ENCODE data around the gene CYP46A1.
"Not testable (repeated sequence)": the region's sequence is repeated elsewhere in the genome, so short reads cannot be mapped to it uniquely, and the experiment has no call there.

CYP46A1 gene

DNA sequence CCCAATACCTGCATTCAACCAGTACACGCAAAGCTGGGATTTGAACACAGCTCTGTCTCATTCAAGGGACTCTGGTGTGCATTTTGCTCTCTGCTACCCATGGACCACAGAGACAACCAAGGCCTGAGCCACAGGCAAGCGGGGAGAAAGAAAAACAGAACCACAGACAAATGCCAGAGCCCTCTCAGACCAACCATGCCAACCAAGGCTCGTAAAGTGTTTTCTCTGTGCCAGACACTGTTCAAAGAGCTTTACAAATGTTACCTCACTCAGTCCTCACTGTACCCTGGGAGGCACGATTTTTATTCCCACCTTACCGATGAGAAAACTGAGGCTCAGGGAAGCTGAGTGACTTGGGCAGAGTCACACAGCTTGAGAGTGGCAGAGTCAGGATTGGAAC lies 76.7 kb downstream of the CYP46A1 start:
- no peak for DNase-seq

DNA sequence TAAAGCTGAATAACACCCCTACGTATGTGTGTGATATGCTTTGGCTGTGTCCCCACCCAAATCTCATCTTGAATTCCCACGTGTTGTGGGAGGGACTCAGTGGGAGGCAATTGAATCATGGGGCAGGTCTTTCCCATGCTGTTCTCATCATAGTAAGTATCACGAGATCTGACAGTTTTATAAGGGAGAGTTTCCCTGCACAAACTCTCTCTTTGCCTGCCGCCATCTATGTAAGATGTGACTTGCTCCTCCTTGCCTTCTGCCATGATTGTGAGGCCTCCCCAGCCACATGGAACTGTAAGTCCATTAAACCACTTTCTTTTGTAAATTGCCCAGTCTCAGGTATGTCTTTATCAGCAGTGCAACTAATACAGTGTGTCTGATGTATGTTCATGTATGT lies 78.8 kb downstream of the CYP46A1 start:
- not testable (repeated sequence) for DNase-seq

DNA sequence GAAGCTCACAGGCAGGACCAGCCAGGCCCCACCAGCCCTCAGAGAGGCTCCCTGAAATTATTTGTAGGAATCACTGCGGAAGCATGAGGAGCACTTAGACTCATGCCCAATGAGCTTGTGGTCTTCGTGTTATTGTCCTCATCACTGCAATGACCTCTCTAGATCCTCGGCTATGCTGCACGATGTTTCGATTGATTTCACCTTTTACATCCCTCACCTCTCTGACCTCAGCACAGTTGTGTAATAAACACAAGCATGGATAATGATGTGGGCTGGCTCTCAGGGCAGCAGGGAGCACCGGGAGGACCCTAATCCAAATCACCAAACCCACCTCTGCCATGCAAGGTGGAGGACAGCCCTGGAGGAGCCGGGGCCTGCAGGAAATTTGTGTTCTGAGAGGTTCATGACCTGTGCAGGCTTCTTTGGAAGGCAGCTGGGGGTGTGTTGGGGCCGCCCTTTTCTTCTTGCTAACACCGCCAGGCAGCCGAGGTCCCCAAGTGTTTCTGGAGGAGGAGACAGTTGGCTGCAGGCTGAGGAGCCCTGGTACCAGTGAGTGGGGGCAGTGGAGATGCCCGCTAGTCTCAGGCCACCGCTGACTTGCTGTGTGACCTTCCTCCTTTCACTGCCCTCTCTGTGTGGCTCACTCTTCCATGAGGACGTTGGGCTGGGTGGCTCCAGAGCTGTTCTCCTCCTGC lies 79.6 kb downstream of the CYP46A1 start:
- no peak for DNase-seq

DNA sequence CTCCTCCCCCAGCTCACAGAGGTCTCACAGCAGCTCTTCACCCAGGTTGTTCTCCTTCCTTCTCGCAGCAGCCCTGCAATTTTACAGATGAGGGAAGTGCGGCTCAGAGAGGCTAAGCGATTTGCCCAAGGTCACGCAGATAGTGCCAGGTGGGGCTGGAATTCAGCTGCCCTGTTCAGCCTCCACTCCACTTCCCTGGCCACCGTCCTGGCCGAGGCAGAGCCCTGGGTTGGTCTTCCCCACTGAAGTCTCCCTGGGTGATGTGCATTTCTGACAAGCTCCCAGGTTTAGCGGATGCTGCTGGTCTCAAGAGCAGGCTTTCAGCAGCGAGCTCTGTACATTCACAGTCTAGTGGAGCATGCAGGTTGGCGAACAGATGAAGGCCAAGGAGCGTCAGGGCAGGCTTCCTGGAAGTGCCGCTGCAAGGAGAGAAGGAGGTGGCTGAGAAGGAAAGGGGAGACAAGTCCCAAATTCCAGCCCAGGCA lies 80.2 kb downstream of the CYP46A1 start:
- no peak for DNase-seq

DNA sequence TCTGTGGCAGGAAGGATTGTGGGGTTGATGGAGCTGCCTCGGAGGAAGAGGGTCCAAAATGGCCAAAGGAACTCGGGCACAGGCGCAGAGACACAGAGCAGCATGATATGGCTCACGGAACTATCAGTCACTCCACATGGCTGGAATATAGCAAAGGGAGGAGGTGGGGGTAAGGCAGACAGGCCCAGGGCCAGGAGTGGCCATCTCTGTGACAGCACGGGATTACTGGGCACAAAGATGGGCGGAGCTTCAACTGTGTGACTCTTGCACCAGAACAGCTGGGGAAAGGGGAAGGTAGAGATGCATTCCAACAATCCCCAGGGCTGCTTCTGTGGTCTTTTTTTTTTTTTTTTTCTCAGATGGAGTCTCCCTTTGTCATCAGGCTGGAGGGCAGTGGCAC lies 84.3 kb downstream of the CYP46A1 start:
- no peak for DNase-seq

DNA sequence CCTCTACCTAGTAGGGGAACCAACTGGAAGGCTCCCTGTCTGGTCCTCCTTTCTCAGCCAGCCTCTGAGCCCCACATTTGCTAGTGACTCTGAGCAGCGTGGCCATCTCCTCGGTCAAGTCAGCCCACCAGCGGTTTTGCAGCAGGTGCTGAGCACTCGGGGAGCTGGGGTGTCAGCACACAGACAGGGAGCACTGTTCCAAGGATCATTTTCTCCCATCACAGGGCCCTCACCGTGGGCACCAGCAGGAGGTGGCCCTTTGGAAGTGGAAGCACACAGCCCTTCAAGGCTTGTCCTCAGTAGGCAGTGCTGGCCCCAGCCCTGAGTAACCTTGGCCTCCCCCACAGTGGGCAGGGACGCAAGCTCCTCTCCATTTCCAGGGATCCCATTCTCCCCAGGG lies 85.0 kb downstream of the CYP46A1 start:
- DNase-seq, result no peak

DNA sequence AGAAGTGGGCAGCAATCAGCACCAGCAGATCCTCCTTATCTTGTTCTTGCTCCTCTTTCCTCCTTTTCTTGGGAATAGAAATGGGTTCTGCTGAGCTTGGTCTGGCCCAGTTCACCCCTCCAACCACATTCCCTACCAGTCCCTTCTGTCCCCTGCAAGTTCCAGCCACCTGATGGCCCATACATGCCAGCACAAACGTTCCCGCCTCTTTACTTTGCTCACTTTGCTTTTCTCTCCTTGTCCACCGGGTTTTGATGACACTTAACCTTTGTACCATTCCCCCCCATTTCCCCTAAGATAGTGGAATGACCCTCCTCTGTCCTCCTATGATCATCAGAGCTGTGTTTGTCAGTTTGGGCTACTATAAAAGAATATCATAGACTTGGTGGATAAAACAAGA lies 85.7 kb downstream of the CYP46A1 start:
- DNase-seq, result no peak

DNA sequence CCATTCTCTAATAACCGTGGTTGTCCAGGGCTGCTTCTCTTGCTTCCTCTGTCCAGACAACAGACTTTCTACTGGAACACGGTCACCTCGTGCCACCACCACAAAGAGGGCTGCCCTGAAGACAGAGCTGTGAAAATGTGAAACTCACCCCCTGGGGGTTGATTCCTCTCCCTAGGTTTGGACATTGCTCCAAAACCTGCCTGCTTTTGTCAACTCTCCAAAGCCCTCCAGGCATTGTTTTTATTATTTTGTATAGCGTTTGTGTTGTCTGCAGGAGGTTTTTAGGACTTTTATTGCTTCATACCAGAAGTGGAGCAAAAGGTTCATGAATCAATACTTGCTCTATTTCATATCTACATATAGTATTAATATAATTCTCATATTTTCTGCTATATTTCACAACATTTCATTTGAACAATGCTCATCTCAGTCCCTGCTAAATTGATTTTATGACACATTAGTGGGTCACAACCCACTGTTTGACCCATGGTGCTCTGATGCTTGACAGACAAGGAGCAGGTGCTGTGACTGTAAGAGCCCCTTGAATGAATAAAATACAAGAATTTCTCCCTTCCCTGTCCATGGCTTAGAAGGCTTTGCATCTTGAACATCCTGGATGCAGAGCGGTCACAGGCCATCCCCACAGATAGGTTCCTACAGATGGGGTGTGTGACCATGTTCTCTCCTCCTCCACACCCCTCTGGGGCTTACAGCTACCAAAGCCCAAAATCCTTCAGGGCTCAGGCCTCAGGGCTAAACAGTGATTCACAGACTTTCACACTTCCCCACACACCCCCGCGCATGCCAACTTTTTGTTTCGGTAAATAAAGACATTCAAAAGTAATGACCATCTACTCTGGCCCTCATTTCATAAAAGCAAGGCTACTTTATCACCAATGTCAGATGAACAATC lies 88.5 kb downstream of the CYP46A1 start:
- DNase-seq, result no peak

DNA sequence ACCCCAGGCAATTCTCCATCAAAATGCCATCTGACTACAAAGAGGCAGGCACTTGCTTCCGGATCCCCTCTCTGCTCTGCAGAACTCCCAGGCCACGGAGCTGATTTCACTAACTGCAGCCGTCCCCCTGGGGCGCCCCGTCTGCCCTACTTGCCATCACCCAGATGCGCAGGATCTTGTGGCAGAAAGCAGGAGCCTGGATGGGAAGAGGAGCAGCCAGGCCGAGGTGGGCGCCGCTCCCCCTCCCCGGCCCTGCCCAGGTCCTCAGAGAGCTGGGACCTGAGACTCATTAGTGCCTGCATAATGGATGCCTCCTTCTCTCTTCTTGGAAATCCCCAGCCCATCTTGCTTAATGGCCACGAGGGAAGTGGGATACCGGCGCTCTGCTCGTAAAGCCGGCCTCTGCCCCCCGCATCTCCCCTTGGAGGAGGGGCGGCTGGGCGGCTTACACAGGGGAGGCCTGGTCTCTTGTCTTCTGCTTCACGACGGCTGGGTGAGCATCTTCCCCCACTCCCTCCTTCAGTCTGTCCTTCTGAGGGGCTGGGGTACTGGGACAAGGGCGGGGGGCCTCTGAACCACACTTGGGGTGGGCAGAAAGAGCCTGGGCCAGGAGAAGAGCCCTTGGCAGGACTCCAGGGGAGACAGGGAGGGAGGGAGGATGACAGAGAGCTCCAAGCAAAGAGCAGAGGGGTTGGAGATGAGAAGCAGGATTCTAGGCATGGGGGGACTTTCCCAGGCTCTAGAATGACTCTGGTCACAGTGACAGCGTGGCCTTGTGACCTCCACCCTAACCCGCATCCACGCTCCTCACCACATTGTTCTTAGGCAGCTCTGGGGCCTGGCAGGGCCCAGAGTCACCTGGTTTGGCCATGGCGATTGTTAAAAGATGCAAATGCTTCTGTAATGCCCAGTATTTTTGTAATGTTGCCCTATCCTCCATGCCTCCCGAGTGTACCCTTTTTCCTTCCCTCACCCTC lies 89.7 kb downstream of the CYP46A1 start:
- DNase-seq, result no peak

DNA sequence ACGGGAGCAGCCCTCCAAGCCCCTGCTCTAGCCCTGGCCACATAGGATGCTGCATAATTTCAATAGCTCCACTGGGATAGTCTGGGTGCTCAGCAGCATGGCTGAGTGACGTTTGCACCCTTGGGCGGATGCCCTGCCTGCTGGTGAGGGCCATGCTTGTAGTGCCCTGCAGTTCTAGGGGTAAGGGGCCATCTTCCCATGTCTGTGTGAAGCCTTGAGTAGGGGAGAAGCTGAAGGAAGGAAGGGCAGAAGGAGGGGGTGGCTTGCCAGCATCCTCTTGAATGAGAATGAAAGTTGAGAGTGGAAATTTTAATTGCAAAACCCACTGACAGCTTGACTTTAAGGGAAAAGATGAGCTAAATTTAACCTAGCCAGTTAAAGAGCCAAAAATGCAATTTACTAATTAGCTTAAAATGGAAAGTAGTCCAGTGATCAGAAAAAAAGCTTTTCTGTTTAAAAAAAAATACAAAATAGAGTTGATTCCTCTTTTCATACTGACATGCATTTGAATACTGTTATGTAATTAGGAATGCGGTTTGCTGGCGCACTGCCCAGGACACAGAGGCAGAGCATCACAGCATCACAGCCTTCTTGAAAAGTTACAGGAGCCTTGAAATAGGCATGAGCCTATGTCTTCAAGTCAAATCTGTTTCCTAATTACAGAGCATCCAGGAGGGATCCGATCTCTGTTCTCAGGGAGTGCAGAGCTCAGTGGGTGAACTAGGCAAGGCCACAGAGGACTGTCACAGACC lies 90.6 kb downstream of the CYP46A1 start:
- DNase-seq, result no peak

DNA sequence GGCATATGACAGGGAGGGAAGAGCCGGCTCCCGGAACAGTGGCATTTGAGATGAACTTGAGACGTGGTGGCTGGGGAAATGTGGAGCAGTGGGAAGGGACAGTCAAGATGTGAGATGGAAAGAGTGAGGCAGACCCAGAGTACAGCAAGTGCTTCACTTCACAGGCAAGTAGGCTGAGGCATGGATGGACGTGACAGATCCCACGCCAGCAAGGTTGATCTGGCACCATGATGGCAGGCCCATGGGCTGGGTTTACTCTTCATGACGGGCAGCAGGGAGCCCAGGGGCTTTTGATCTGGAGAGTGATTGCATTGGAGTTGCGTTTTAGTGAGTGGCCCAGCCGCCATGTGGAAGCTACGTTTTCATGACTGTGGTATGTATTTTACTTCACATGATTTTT lies 91.3 kb downstream of the CYP46A1 start:
- no peak for DNase-seq

Measured in effector CD8-positive, alpha-beta T cell (primary cell).